Sciatic nerve (tissue), 2 donors: ENCODE results near the gene SMIM5. TPM values are rescaled to one million over a fixed set of nuclear protein-coding genes. Genes with fewer than 3 reads are reported as not detected.

ENCODE experiments used
- ATAC-seq: fragments of 200-7000 bp; cut with Tn5 transposase; one replicate; pipeline ENCODE4 v1.9.1; 2020; ENCODE audit warnings: mild to moderate bottlenecking, moderate library complexity
- DNase-seq: peaks from one replicate; pipeline ENCODE4 v3.0.0-alpha.2; 2020; ENCODE audit warnings: low spot score
- intact Hi-C: fragments of 100-400 bp; cut with DNase I; formaldehyde crosslinking; loops from one replicate; pipeline ENCODE4 v1.14.2; 2022
- total RNA-seq: library from RNA; stranded (reverse); fragmentation: NEBNext Ultra II Directional; extraction: Animal tissue kit (Norgen Biotek cat#: 25700); gene quantifications from one replicate; pipeline ENCODE4 v1.2.1, GENCODE V29; 2021
- donor health status: DM: no; HTN: no; CAD: no.
- donor health status: DM: no; HTN: no; CAD: no.

Gene SMIM5
- total RNA-seq, 1 donor from 2014 or later: 12.5 TPM

DNA sequence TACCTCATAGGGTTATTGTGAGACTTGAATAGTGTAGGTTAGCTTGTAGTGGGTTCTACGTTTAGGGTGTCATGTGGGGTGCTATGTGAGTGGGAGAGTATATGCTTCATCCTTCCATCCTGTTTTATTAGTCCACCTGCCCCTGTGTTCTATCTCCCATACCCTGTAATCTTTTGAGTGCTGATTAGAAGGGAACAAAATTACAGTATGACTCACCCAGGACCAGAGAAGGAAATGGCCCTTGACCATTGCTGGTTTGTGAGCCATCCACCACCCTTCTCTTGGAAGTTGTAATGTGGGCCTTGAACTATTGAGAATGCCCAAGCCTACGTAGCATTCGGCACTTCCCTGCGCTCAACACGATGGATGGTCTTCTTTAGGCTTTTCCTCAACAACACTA is 51.0 kb downstream of the SMIM5 start:
- no peak for DNase-seq
- no peak for ATAC-seq
- intact Hi-C loops: no loop called here

DNA sequence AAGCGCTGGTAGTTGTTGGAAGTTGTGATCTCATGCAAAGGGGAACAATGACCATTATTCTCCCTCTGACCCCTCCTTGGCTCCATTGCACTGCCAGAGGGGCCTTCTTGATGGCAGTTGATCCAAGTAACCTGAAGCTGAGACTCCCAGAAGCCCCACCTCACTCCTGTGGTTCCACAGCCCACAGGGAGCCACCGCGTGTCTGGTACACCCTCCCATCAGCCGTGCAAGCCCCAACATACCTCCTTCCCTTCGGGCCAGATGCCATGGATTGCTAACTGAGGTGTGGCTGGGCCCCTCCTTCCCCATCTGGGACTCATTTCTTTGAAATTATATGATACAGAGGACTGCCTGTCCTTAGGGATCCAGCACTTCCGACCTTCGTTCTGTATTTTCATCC is 51.7 kb downstream of the SMIM5 start:
- intact Hi-C loops: no loop called here
- peak; percentile 78 for ATAC-seq
- no peak for DNase-seq

DNA sequence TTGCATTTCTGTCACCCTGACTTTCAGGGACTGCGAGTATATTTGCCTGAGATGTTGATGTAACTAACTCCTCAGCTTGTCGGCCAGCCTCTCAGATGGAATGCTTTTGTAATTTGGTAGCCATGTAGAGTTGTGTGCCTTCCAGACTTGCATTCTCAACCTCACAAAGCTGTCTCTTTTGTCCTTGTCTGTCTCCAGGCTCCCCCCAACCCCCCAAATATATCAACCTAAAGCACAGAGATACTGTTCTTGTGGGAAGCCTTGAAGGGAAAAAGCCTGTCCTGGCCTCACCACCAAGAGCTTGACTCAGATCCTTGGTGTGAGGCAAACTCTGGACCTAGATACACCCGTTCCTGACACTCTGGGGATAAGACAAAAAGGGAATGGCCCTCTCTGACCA is 52.3 kb downstream of the SMIM5 start:
- no peak for DNase-seq
- intact Hi-C loops: no loop called here
- no peak for ATAC-seq

DNA sequence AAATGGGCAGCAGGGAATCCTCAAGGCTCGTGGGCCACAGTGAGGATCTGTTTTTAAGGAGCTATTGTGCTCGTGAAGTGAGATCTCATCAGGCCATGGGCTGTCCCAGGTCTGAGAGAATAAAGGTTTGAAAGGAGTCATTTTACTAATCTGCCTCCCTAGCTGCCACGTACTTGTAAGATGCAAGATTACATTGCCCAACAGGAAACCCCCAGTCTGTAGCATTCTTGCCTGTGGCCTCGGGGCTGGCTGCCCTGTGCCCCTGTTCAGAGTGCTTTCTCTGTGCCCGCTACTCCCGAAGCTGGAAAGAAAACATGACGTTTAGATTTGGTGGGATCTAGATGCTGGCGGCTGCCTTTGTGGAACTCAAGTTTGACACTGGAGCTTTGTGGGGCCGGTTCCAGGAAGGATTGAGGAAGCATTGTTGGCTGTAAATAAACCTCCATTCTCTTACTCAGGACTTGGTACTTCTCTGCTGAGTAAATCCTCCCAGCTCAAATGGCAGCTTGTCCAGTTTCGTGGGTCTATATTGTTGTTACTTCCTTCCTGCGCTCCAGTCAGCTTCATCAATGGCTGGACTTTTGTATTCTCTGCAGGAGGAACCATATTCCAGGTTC is 55.1 kb downstream of the SMIM5 start:
- ATAC-seq: no peak
- intact Hi-C loops: no loop called here
- DNase-seq: no peak

DNA sequence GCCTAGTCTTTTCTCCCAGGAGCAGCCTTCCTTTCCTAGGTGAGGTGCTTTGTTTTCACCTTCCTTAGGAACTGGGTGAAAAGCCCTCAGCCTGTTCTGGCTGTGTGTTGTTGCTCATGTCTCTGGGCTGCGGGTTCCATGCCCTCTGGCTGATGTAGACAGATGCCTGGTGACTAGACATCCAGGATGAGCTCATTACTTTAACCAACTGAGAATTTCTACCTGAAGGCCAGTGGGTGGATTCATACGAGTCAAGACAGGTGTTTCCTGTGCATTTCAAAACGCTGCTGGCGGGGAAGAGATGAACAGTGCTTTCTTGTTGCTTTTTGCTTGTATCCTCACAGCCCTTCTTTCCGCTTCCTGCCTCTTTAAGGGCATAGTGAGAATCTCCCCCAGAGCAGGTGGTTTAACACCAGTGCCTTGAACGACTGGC is 56.2 kb downstream of the SMIM5 start:
- DNase-seq (peak; percentile 26), ATAC-seq (no peak)
- intact Hi-C loops: no loop called here

Other genes starting within 250 kb of the SMIM5 start
- 90.4 TPM for gene GRB2, start 227.8 kb upstream of the SMIM5 start, total RNA-seq
- 86.8 TPM for gene TMEM94, start 176.8 kb upstream of the SMIM5 start, total RNA-seq
- 127 TPM for gene CASKIN2, start 117.9 kb upstream of the SMIM5 start, total RNA-seq
- gene TSEN54, start 116.9 kb upstream of the SMIM5 start, total RNA-seq: 26.1 TPM
- gene LLGL2, start 107.7 kb upstream of the SMIM5 start, total RNA-seq: 11.0 TPM
- gene MYO15B, start 45.6 kb upstream of the SMIM5 start, total RNA-seq: 336 TPM
- 35.2 TPM for gene RECQL5, start 33.7 kb downstream of the SMIM5 start, total RNA-seq
- 107 TPM for gene SAP30BP, start 33.9 kb downstream of the SMIM5 start, total RNA-seq
- 469 TPM for gene ITGB4, start 88.0 kb downstream of the SMIM5 start, total RNA-seq
- gene GALK1, start 131.8 kb downstream of the SMIM5 start, total RNA-seq: 23.7 TPM
- 41.4 TPM for gene UNK, start 151.4 kb downstream of the SMIM5 start, total RNA-seq
- 30.9 TPM for gene UNC13D, start 211.0 kb downstream of the SMIM5 start, total RNA-seq
- gene WBP2, start 221.9 kb downstream of the SMIM5 start, total RNA-seq: 156 TPM
- 50.7 TPM for gene TRIM47, start 245.1 kb downstream of the SMIM5 start, total RNA-seq